ENCODE data around the gene SH3PXD2A. TPM values are rescaled to one million over a fixed set of nuclear protein-coding genes. Genes with fewer than 3 reads are reported as not detected.

Gene SH3PXD2A
- total RNA-seq, 5 donors from 2014 or later (not counting 1 experiment from before 2014, with no cell fraction given): 5.8 to 11.8 (median 9.8) TPM

DNA sequence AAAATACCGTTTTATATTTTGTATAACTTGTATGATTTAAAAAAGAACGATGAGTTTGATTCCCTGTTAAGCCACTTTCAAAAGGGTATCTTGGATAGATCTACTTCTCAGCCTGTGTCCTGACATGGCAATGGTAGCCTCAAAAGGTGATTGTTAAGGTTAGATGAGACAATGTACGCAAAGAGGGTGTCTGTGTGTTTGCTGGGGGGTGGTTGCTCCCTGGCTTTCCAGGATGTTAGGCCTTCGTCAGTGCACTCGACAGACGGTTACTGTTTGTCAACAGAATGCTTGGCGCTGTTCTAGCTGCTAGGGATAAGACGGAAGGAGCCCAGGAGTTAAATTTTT lies 271.5 kb downstream of the SH3PXD2A start:
- DNase-seq: peak in 17 of 35 experiments; percentile 2 to 40 (median 16)
- no peaks in the 10 kb centered on the region for H3K27me3 Mint-ChIP-seq
- peaks cover 0 to 4% (median 0%) of the 10 kb centered on the region in 3 donors for H3K9me3 Mint-ChIP-seq
- peaks cover 4 to 17% of the 10 kb centered on the region in 2 experiments for H3K4me1 ChIP-seq (ENCODE audit: control insufficient read depth in 1 of 2, extremely low read depth in 1 of 2, insufficient read depth in 2 of 2, low read length in 2 of 2)
- peaks cover 0 to 7% of the 10 kb centered on the region in 2 experiments for H3K27me3 ChIP-seq (replicated peaks in 1 of 2; ENCODE audit: control insufficient read depth in 2 of 2, extremely low read depth in 1 of 2, insufficient read depth in 2 of 2, low read length in 1 of 2)
- H3K4me3 ChIP-seq (ENCODE audit: control insufficient read depth in 1 of 2, extremely low read depth in 1 of 2, low read length in 1 of 2): peak overlapping the region; percentile 68 to 77
- POLR2A ChIA-PET: no interaction called here
- H3K36me3 ChIP-seq (ENCODE audit: control insufficient read depth in 2 of 2, extremely low read depth in 1 of 2, insufficient read depth in 1 of 2, low read length in 1 of 2): no peaks in the 10 kb centered on the region
- peaks cover 2% of the 10 kb centered on the region for H3K36me3 Mint-ChIP-seq
- no peaks in the 10 kb centered on the region for H3K9me3 ChIP-seq
- H3K4me1 Mint-ChIP-seq: peaks cover 14 to 28% (median 14%) of the 10 kb centered on the region in 3 donors
- CTCF ChIA-PET: interaction anchor here in 1 of 2 donors (0.6 kb wide), 1 partner anchor 79 kb away, joined by 5 read pairs; no protein-coding TSS in a partner anchor
- H3K27ac Mint-ChIP-seq: peak overlapping the region; percentile 93 to 97
- peak in 3 of 4 experiments; percentile 13 to 37 (median 19) for ATAC-seq (replicated peaks in 1 of 4)
- 24% methylated on average over 7 of the region's 8 CpGs for WGBS (ENCODE audit: insufficient coverage)
- peak overlapping the region; percentile 81 to 93 (median 89) for H3K4me3 Mint-ChIP-seq
- peak overlapping the region; percentile 72 for H3K27ac ChIP-seq (ENCODE audit: low read length)

DNA sequence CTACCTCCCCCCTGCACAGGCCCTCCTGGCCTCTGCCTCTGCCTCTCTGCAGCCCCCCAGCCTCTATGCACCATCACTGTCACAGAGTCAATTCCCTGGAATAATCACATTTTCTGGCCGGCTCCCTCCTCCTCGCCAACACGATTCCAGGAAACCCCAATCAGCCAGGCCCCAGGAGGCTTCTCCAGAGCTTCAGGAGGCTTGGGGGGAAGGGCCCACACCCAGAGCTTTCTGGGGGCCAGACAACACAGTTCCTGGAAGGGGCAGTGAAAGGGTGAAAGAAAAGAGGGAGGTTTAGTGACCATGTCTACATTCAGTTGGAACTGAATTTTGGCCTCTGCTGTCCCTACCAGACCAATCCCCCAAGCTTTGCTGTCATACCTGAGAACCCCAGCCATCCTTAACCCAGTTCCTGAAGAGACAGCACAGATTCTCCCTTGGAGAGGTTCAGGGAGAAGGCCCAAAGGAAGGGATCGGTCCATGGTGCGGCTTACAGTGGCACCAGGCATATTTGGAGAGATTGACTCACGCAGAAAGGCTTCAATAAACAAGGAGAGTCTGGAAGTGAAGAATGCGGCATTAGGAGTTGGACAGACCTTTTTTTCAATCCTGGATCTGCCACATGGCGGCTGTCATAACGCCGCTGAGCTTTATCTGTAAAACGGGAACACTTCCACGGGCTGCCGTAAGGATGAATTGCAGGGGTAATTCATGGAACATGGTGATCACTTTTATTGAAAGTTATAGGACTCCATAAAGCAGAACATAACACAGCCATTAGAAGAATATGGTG lies 272.8 kb downstream of the SH3PXD2A start:
- CTCF ChIA-PET: interaction anchor here in 1 of 2 donors (0.5 kb wide), 1 partner anchor 187 kb away, joined by 4 read pairs; no protein-coding TSS in a partner anchor
- WGBS (ENCODE audit: insufficient coverage): 97% methylated on average over 7 of the region's 13 CpGs
- DNase-seq (no peak), ATAC-seq (replicated peaks in 1 of 4) (no peak)
- peaks cover 0 to 3% (median 0%) of the 10 kb centered on the region in 3 donors for H3K9me3 Mint-ChIP-seq
- Histone ChIP-seq H3K4me1 (ENCODE audit: control insufficient read depth in 1 of 2, extremely low read depth in 1 of 2, insufficient read depth in 2 of 2, low read length in 2 of 2) (peaks cover 4 to 17% of the 10 kb centered on the region in 2 experiments), H3K4me3 (ENCODE audit: control insufficient read depth in 1 of 2, extremely low read depth in 1 of 2, low read length in 1 of 2) (no peak overlapping the region), H3K27me3 (replicated peaks in 1 of 2; ENCODE audit: control insufficient read depth in 2 of 2, extremely low read depth in 1 of 2, insufficient read depth in 2 of 2, low read length in 1 of 2) (peaks cover 0 to 10% of the 10 kb centered on the region in 2 experiments), H3K36me3 (ENCODE audit: control insufficient read depth in 2 of 2, extremely low read depth in 1 of 2, insufficient read depth in 1 of 2, low read length in 1 of 2) (no peaks in the 10 kb centered on the region), H3K9me3 (no peaks in the 10 kb centered on the region), H3K27ac (ENCODE audit: low read length) (no peak overlapping the region)
- peak overlapping the region; percentile 7 to 93 (median 25) for H3K4me3 Mint-ChIP-seq
- peaks cover 1% of the 10 kb centered on the region for H3K36me3 Mint-ChIP-seq
- peak overlapping the region in 1 of 2 donors; percentile 61 for H3K27ac Mint-ChIP-seq
- no peaks in the 10 kb centered on the region for H3K27me3 Mint-ChIP-seq
- POLR2A ChIA-PET: interaction anchor here in 1 of 2 donors (0.6 kb wide), 1 partner anchor 78 kb away, joined by 3 read pairs; no protein-coding TSS in a partner anchor
- H3K4me1 Mint-ChIP-seq: peaks cover 14 to 23% (median 14%) of the 10 kb centered on the region in 3 donors

GRCh38 chr10:103581499-103581898 lies 273.9 kb downstream of the SH3PXD2A start:
- ChIA-PET CTCF (interaction anchor here in 1 of 2 donors (1.0 kb wide), 1 partner anchor 12 kb away, joined by 4 read pairs; no protein-coding TSS in a partner anchor), POLR2A (no interaction called here)
- ATAC-seq (replicated peaks in 1 of 4): no peak
- Mint-ChIP-seq H3K4me3 (no peak overlapping the region), H3K36me3 (no peaks in the 10 kb centered on the region), H3K9me3 (no peaks in the 10 kb centered on the region), H3K27me3 (no peaks in the 10 kb centered on the region), H3K27ac (no peak overlapping the region), H3K4me1 (peaks cover 14 to 21% (median 14%) of the 10 kb centered on the region in 3 donors)
- no peak for DNase-seq
- Histone ChIP-seq H3K4me1 (ENCODE audit: control insufficient read depth in 1 of 2, extremely low read depth in 1 of 2, insufficient read depth in 2 of 2, low read length in 2 of 2) (peaks cover 4 to 17% of the 10 kb centered on the region in 2 experiments), H3K27ac (ENCODE audit: low read length) (no peak overlapping the region), H3K4me3 (ENCODE audit: control insufficient read depth in 1 of 2, extremely low read depth in 1 of 2, low read length in 1 of 2) (no peak overlapping the region), H3K27me3 (replicated peaks in 1 of 2; ENCODE audit: control insufficient read depth in 2 of 2, extremely low read depth in 1 of 2, insufficient read depth in 2 of 2, low read length in 1 of 2) (peaks cover 0 to 10% of the 10 kb centered on the region in 2 experiments), H3K36me3 (ENCODE audit: control insufficient read depth in 2 of 2, extremely low read depth in 1 of 2, insufficient read depth in 1 of 2, low read length in 1 of 2) (no peaks in the 10 kb centered on the region), H3K9me3 (no peaks in the 10 kb centered on the region)

- WGBS (ENCODE audit: insufficient coverage): 73% methylated on average over 3 of the region's 7 CpGs
- Mint-ChIP-seq H3K4me3 (no peak overlapping the region), H3K36me3 (no peaks in the 10 kb centered on the region), H3K9me3 (no peaks in the 10 kb centered on the region), H3K27me3 (peaks cover 0 to 2% of the 10 kb centered on the region in 2 donors), H3K4me1 (peaks cover 12 to 17% (median 14%) of the 10 kb centered on the region in 3 donors), H3K27ac (no peak overlapping the region)
- peaks cover 0 to 10% of the 10 kb centered on the region in 2 experiments for H3K27me3 ChIP-seq (replicated peaks in 1 of 2; ENCODE audit: control insufficient read depth in 2 of 2, extremely low read depth in 1 of 2, insufficient read depth in 2 of 2, low read length in 1 of 2)
- H3K36me3 ChIP-seq (ENCODE audit: control insufficient read depth in 2 of 2, extremely low read depth in 1 of 2, insufficient read depth in 1 of 2, low read length in 1 of 2): no peaks in the 10 kb centered on the region
- no peak for DNase-seq
- no peaks in the 10 kb centered on the region for H3K9me3 ChIP-seq
- ChIA-PET CTCF (interaction anchor here in 1 of 2 donors (0.5 to 1.0 kb wide), 2 partner anchors 13 to 26 kb away, joined by 4 to 7 read pairs; no protein-coding TSS in a partner anchor), POLR2A (no interaction called here)
- H3K4me3 ChIP-seq (ENCODE audit: control insufficient read depth in 1 of 2, extremely low read depth in 1 of 2, low read length in 1 of 2): no peak overlapping the region
- H3K27ac ChIP-seq (ENCODE audit: low read length): no peak overlapping the region
- peaks cover 4 to 17% of the 10 kb centered on the region in 2 experiments for H3K4me1 ChIP-seq (ENCODE audit: control insufficient read depth in 1 of 2, extremely low read depth in 1 of 2, insufficient read depth in 2 of 2, low read length in 2 of 2)
- no peak for ATAC-seq (replicated peaks in 1 of 4)
Observed at GRCh38 chr10:103580430-103580829, 274.9 kb downstream of the SH3PXD2A start.

DNA sequence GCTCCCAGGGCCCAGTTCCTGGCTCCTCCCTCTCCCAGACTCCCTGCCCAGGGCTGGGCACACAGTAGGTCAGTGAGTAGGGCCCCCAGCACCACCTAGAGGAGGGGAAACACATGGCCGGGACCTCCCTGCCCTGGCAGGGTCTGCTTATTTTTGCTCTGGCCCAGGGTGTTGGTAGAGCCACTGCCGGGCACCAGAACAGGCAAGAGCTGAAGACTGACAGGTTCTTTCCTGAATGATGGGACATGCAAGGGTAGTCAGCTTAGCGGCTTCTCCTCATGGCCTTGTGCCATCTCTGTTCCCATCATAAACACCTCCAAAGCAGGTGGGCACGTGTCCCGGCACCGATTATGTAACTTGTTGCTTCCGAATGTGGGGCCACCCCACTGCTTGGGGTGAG lies 275.4 kb downstream of the SH3PXD2A start:
- H3K27ac Mint-ChIP-seq: no peak overlapping the region
- peaks cover 2 to 3% of the 10 kb centered on the region in 2 donors for H3K27me3 Mint-ChIP-seq
- POLR2A ChIA-PET: no interaction called here
- no peaks in the 10 kb centered on the region for H3K36me3 ChIP-seq (ENCODE audit: control insufficient read depth in 2 of 2, extremely low read depth in 1 of 2, insufficient read depth in 1 of 2, low read length in 1 of 2)
- peaks cover 12 to 14% (median 13%) of the 10 kb centered on the region in 3 donors for H3K4me1 Mint-ChIP-seq
- H3K4me3 Mint-ChIP-seq: no peak overlapping the region
- H3K27me3 ChIP-seq (replicated peaks in 1 of 2; ENCODE audit: control insufficient read depth in 2 of 2, extremely low read depth in 1 of 2, insufficient read depth in 2 of 2, low read length in 1 of 2): peaks cover 0 to 10% of the 10 kb centered on the region in 2 experiments
- no peak for DNase-seq
- 83% methylated on average over 1 of the region's 7 CpGs for WGBS (ENCODE audit: insufficient coverage)
- H3K9me3 ChIP-seq: no peaks in the 10 kb centered on the region
- H3K9me3 Mint-ChIP-seq: no peaks in the 10 kb centered on the region
- CTCF ChIA-PET: no interaction called here
- no peak overlapping the region for H3K4me3 ChIP-seq (ENCODE audit: control insufficient read depth in 1 of 2, extremely low read depth in 1 of 2, low read length in 1 of 2)
- no peak overlapping the region for H3K27ac ChIP-seq (ENCODE audit: low read length)
- H3K36me3 Mint-ChIP-seq: no peaks in the 10 kb centered on the region
- H3K4me1 ChIP-seq (ENCODE audit: control insufficient read depth in 1 of 2, extremely low read depth in 1 of 2, insufficient read depth in 2 of 2, low read length in 2 of 2): peaks cover 4 to 14% of the 10 kb centered on the region in 2 experiments
- no peak for ATAC-seq (replicated peaks in 1 of 4)

GRCh38 chr10:103578782-103579382 lies 276.5 kb downstream of the SH3PXD2A start:
- DNase-seq (no peak), ATAC-seq (replicated peaks in 1 of 4) (peak in 2 of 4 experiments; percentile 54 to 73)
- no peaks in the 10 kb centered on the region for H3K9me3 ChIP-seq
- peaks cover 0 to 10% of the 10 kb centered on the region in 2 experiments for H3K27me3 ChIP-seq (replicated peaks in 1 of 2; ENCODE audit: control insufficient read depth in 2 of 2, extremely low read depth in 1 of 2, insufficient read depth in 2 of 2, low read length in 1 of 2)
- H3K4me3 ChIP-seq (ENCODE audit: control insufficient read depth in 1 of 2, extremely low read depth in 1 of 2, low read length in 1 of 2): no peak overlapping the region
- Mint-ChIP-seq H3K27me3 (peaks cover 2 to 3% of the 10 kb centered on the region in 2 donors), H3K9me3 (no peaks in the 10 kb centered on the region), H3K4me3 (no peak overlapping the region), H3K4me1 (peaks cover 9 to 10% (median 9%) of the 10 kb centered on the region in 3 donors), H3K36me3 (no peaks in the 10 kb centered on the region), H3K27ac (no peak overlapping the region)
- CTCF ChIA-PET: no interaction called here
- 77% methylated on average over 12 of the region's 15 CpGs for WGBS (ENCODE audit: insufficient coverage)
- peaks cover 3 to 7% of the 10 kb centered on the region in 2 experiments for H3K4me1 ChIP-seq (ENCODE audit: control insufficient read depth in 1 of 2, extremely low read depth in 1 of 2, insufficient read depth in 2 of 2, low read length in 2 of 2)
- no peaks in the 10 kb centered on the region for H3K36me3 ChIP-seq (ENCODE audit: control insufficient read depth in 2 of 2, extremely low read depth in 1 of 2, insufficient read depth in 1 of 2, low read length in 1 of 2)
- no peak overlapping the region for H3K27ac ChIP-seq (ENCODE audit: low read length)
- POLR2A ChIA-PET: no interaction called here

Data from T-cell (primary cell).